Astrocyte (in vitro differentiated cells and primary cell): Measurements from ENCODE around the gene USP40.

ENCODE experiments used
- CTCF ChIP-seq: IDR thresholded peaks from 2 replicates; pipeline ENCODE4 v1.5.1; 2011; ENCODE audit warnings: low read depth, mild to moderate bottlenecking, inconsistent platforms, low read length, moderate library complexity; ENCODE audit not compliant: insufficient read depth
- EZH2 ChIP-seq: IDR thresholded peaks from 2 replicates; pipeline ENCODE4 v1.6.1; 2012; ENCODE audit warnings: mild to moderate bottlenecking, low read length, inconsistent platforms; ENCODE audit not compliant: insufficient read depth

- TF ChIP-seq CTCF (no peak), EZH2 (no peak)
These were observed 108.5 kb downstream of the USP40 start for GRCh38 chr2:233458031-233458610.
